Left kidney (tissue), 2 donors: ENCODE measurements around the gene FRZB. TPM values are rescaled to one million over a fixed set of nuclear protein-coding genes. Genes with fewer than 3 reads are reported as not detected.
"Not testable (repeated sequence)": the region's sequence is repeated elsewhere in the genome, so short reads cannot be mapped to it uniquely, and the experiment has no call there.

ENCODE experiments used
- DNase-seq: peaks from one replicate; pipeline ENCODE4 v3.0.0-alpha.2; 2013
- polyA plus RNA-seq: library from polyadenylated mRNA; unstranded; fragments of 120-200 nt; gene quantifications from one replicate; pipeline ENCODE4 v1.2.1, GENCODE V29; 2013; ENCODE audit not compliant: insufficient read length

FRZB gene
- polyA plus RNA-seq, 1 donor = 10.9 TPM

GRCh38 chr2:182893035-182893434 is 26.6 kb upstream of the FRZB start:
- not testable (repeated sequence) for DNase-seq

GRCh38 chr2:182891611-182892010 is 25.2 kb upstream of the FRZB start:
- no peak for DNase-seq

GRCh38 chr2:182890773-182891378 is 24.4 kb upstream of the FRZB start:
- no peak for DNase-seq

GRCh38 chr2:182890305-182890704 is 23.9 kb upstream of the FRZB start:
- DNase-seq = no peak

- DNase-seq = no peak
Observed at GRCh38 chr2:182887753-182888415, 21.4 kb upstream of the FRZB start.

- no peak for DNase-seq
Observed at GRCh38 chr2:182887093-182887492, 20.7 kb upstream of the FRZB start.

GRCh38 chr2:182885771-182886170 is 19.3 kb upstream of the FRZB start:
- DNase-seq = no peak

GRCh38 chr2:182883451-182883850 is 17.0 kb upstream of the FRZB start:
- no peak for DNase-seq

- not testable (repeated sequence) for DNase-seq
Observed at GRCh38 chr2:182880100-182880499, 13.7 kb upstream of the FRZB start.

- not testable (repeated sequence) for DNase-seq
Observed at GRCh38 chr2:182876653-182877052, 10.2 kb upstream of the FRZB start.

- DNase-seq = no peak
Observed at GRCh38 chr2:182870227-182870626, 3.8 kb upstream of the FRZB start.

GRCh38 chr2:182868054-182868796 is 1.8 kb upstream of the FRZB start:
- no peak for DNase-seq

- DNase-seq = no peak
Observed at GRCh38 chr2:182867426-182868053, 1.1 kb upstream of the FRZB start.

GRCh38 chr2:182866095-182866460 is 359 bp downstream of the FRZB start:
- no peak for DNase-seq

GRCh38 chr2:182864949-182865570 is 1.4 kb downstream of the FRZB start:
- DNase-seq = no peak

- no peak for DNase-seq
Observed at GRCh38 chr2:182863642-182864041, 2.8 kb downstream of the FRZB start.

- no peak for DNase-seq
Observed at GRCh38 chr2:182862091-182862490, 4.3 kb downstream of the FRZB start.

GRCh38 chr2:182860858-182861257 is 5.6 kb downstream of the FRZB start:
- DNase-seq = no peak

- DNase-seq = no peak
Observed at GRCh38 chr2:182858671-182859070, 7.8 kb downstream of the FRZB start.

- DNase-seq = no peak
Observed at GRCh38 chr2:182855376-182855775, 11.1 kb downstream of the FRZB start.

- no peak for DNase-seq
Observed at GRCh38 chr2:182854375-182855105, 11.9 kb downstream of the FRZB start.

- no peak for DNase-seq
Observed at GRCh38 chr2:182852801-182853200, 13.6 kb downstream of the FRZB start.
